Measurements from ENCODE around the gene TTC21A. TPM values are rescaled to one million over a fixed set of nuclear protein-coding genes. Genes with fewer than 3 reads are reported as not detected.

Gene TTC21A
- total RNA-seq (2013; cell fraction: nucleolus; rRNA removed), result 10.3 and 13.6 TPM in 2 replicates
- total RNA-seq (2014; rRNA removed), result 0.93 and 2.2 TPM in 2 replicates
- total RNA-seq (2014; rRNA removed; fragmentation: Illumina TruSeq; extraction: Trizol), result 0.67 and 1.1 TPM in 2 replicates
- 2.6 and 2.7 TPM in 2 replicates for total RNA-seq (2021)
- 2.2 TPM for polyA plus RNA-seq (2011; ENCODE audit: low read depth)
- polyA plus RNA-seq (2011; rRNA removed), result 1.1 and 1.2 TPM in 2 replicates
- 0.69 and 1.0 TPM in 2 replicates for polyA plus RNA-seq (2011; cell fraction: cytosol; rRNA removed)
- polyA plus RNA-seq (2011; cell fraction: nucleus; rRNA removed), result 7.0 and 7.7 TPM in 2 replicates
- polyA plus RNA-seq (2012), result 2.8 and 3.8 TPM in 2 replicates
- 1.6 and 2.1 TPM in 2 replicates for polyA plus RNA-seq (2014; fragmentation: Illumina TruSeq; extraction: Trizol)
- under 1 TPM; 0.62 to 0.68 TPM for polyA plus RNA-seq (2014; fragmentation: Nextera tagmentation; extraction: Ambion mirVana)
- polyA plus RNA-seq (2014; rRNA removed), result 3.2 and 3.8 TPM in 2 replicates
- 1 to 10 TPM; 1.0 to 1.2 TPM for polyA plus RNA-seq (2016; fragmentation: Nextera tagmentation; extraction: Ambion mirVana)
- polyA minus RNA-seq (2011; rRNA and poly(A)+ RNA removed), result 1.1 and 2.0 TPM in 2 replicates
- not detected in 2 replicates for polyA minus RNA-seq (2011; cell fraction: cytosol; rRNA and poly(A)+ RNA removed)
- 2.0 and 2.4 TPM in 2 replicates for polyA minus RNA-seq (2011; cell fraction: nucleus; rRNA and poly(A)+ RNA removed)
- Bru-seq, nascent RNA, result percentile 48 among the genes with signal in this experiment
- BruChase-seq, experiment 1, labeled RNA remaining after a 6-hour chase, result percentile 45 among the genes with signal in this experiment
- BruChase-seq, experiment 2, labeled RNA remaining after a 2-hour chase, result percentile 47 among the genes with signal in this experiment
- long read RNA-seq, experiment 1, result 0 reads
- long read RNA-seq, experiment 2, partial matches to known transcripts, result 1 of 2 reads
- long read RNA-seq, experiment 2, other reads (novel, unspliced or antisense), result 0 of 2 reads

DNA sequence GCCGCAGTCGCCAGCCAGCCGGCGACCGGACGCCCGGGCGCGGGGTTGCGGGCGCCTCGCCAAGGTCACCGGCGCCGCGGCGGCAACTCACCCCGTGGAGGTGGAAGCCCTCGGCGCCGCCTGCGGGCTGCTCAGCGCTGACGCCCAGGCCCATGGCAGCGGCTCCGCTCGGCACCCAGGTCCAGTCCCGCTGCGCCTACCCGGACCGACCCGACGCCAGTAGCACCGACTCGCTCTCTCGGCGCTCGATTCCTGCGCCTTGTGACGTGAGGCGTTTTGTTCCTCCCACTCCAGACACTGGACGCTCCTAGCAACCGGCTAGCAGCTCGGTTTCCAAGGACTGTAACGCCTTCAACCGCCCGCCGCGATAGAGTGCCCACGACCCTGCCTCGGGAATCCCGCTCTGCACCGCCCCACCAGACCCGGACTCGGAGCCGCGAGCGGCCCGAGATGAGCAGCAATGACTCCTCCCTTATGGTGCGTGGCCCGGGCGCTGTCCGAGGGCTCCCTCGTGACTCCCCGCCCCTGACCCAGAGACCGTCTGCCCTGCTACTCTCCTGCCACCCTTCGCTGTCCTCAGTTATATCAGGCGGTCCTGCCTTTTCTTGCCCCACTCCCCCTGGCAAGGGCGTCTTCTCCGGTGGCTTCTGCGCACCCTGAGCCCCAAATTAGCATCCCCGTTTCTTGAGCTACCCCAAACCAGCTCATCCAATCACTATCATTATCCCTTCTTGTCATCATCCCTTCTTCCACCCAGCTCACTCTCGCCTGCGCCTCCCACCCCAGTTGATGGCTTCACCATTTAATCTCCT, at the start of gene TTC21A, which contains the start of gene GORASP1:
Gene TTC21A, plus strand, starts transcription at position 293 of the 812 bp plus-strand sequence. Its CDS starts 158 bp downstream, at position 451.
Gene GORASP1, minus strand, starts transcription at position 240 of the 812 bp plus-strand sequence. Its CDS starts 86 bp downstream, at position 154.
- H3K4me2 ChIP-seq (ENCODE audit: control insufficient read depth, insufficient read depth), result peak within 1 kb of the TSS; percentile 100
- no peaks in the 10 kb centered on the region; the same call in 1 of the 2 replicates for H4K20me1 ChIP-seq (ENCODE audit: control insufficient read depth, insufficient read depth)
- ChIA-PET SMC1A (ENCODE audit: uncharacterized antibody, unreplicated experiment) (interaction anchor here (0.7 to 3.0 kb wide), 8 partner anchors 11 to 184 kb away, joined by 3 to 12 read pairs (median 7); no protein-coding TSS in a partner anchor), CTCF (interaction anchor here (0.6 to 5.6 kb wide), 6 partner anchors 19 to 184 kb away, joined by 3 to 39 read pairs (median 4); no protein-coding TSS in a partner anchor), POLR2A (interaction anchor here (0.6 to 2.1 kb wide), 10 partner anchors 23 to 119 kb away, joined by 3 to 11 read pairs (median 4); no protein-coding TSS in a partner anchor), RAD21 (ENCODE audit: unreplicated experiment) (interaction anchor here (0.8 to 2.6 kb wide), 7 partner anchors 20 to 181 kb away, joined by 3 to 14 read pairs (median 4); partner anchors contain the start of gene XIRP1)
- ATAC-seq (peak; percentile 75), FAIRE-seq (no peak), DNase-seq (ENCODE audit: low read depth, low spot score) (no peak)
- intact Hi-C loops (cut with micrococcal nuclease; ENCODE audit: unreplicated experiment) (loop anchor here (1.0 kb wide), 1 partner anchor 44 kb away; no protein-coding TSS in a partner anchor), in situ Hi-C loops (cut with MboI) (no loop called here)
- peak within 1 kb of the TSS; percentile 59 for H3K27ac ChIP-seq (ENCODE audit: control insufficient read depth, insufficient read depth)
- H2AFZ ChIP-seq (ENCODE audit: control insufficient read depth, low read depth, low read length), result peak within 1 kb of the TSS; percentile 88
- no peaks in the 10 kb centered on the region for H3K27me3 ChIP-seq (replicated peaks in 1 of 2; ENCODE audit: control insufficient read depth in 2 of 2, insufficient read depth in 2 of 2, low read length in 1 of 2)
- BruUV-seq (replicated peaks), result no TSS peak
- no peaks in the 10 kb centered on the region for H3K9me3 ChIP-seq (replicated peaks; ENCODE audit: control insufficient read depth, insufficient read depth, low read length)
- H3K4me1 ChIP-seq (ENCODE audit: control insufficient read depth, insufficient read depth, low read length), result peaks cover 27% of the 10 kb centered on the region
- H3K79me2 ChIP-seq (ENCODE audit: control insufficient read depth, insufficient read depth, low read length), result peaks cover 14% of the 10 kb centered on the region
- under 1% methylated on average over 70 of the region's 74 CpGs for WGBS (ENCODE audit: insufficient coverage, insufficient replicate concordance, low lambda C conversion rate, missing lambda C conversion rate)
- no peaks in the 10 kb centered on the region; a peak in 2 of 4 replicates for H3K36me3 ChIP-seq (ENCODE audit: control insufficient read depth in 2 of 2, insufficient read depth in 2 of 2, low read length in 1 of 2)
- peak within 1 kb of the TSS; percentile 81 for H3K9ac ChIP-seq (ENCODE audit: control insufficient read depth, insufficient read depth, low read length)
- peak within 1 kb of the TSS; percentile 91 for H3K4me3 ChIP-seq
- TF ChIP-seq TAF1 (IDR thresholded peaks at IDR 0.05; ENCODE audit: borderline replicate concordance, low read depth, low read length) (no peak), NR2C2 (IDR thresholded peaks at IDR 0.05; ENCODE audit: borderline replicate concordance, control insufficient read depth, insufficient read length, low read depth) (peak; percentile 87), E4F1 (IDR thresholded peaks at IDR 0.05; ENCODE audit: borderline replicate concordance, partially characterized antibody) (no peak), LARP7 (IDR thresholded peaks at IDR 0.05) (peak; percentile 80), RELA (IDR thresholded peaks at IDR 0.05; ENCODE audit: borderline replicate concordance, partially characterized antibody) (peak; percentile 15), MLLT1 (IDR thresholded peaks at IDR 0.05) (peak; percentile 100), BMI1 (IDR thresholded peaks at IDR 0.05; ENCODE audit: borderline replicate concordance) (peak; percentile 56; the same call in 1 of the 2 replicates), NR2F1 (conservative IDR thresholded peaks at IDR 0.05) (peak; percentile 94), CHD2 (IDR thresholded peaks at IDR 0.05; ENCODE audit: borderline replicate concordance, low read depth, low read length) (no peak), YY1 (IDR thresholded peaks at IDR 0.05; ENCODE audit: low read depth, low read length) (peak; percentile 72; the same call in 1 of the 2 replicates)
- TF ChIP-seq, protein P1, sequence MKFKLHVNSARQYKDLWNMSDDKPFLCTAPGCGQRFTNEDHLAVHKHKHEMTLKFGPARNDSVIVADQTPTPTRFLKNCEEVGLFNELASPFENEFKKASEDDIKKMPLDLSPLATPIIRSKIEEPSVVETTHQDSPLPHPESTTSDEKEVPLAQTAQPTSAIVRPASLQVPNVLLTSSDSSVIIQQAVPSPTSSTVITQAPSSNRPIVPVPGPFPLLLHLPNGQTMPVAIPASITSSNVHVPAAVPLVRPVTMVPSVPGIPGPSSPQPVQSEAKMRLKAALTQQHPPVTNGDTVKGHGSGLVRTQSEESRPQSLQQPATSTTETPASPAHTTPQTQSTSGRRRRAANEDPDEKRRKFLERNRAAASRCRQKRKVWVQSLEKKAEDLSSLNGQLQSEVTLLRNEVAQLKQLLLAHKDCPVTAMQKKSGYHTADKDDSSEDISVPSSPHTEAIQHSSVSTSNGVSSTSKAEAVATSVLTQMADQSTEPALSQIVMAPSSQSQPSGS (IDR thresholded peaks at IDR 0.05; ENCODE audit: low read length), result no peak
